ENCODE measurements around the gene TRPM1. TPM values are rescaled to one million over a fixed set of nuclear protein-coding genes. Genes with fewer than 3 reads are reported as not detected.

The TRPM1 gene
- total and polyA plus RNA-seq, 12 donors, result 0.34 TPM; not detected in 11

DNA sequence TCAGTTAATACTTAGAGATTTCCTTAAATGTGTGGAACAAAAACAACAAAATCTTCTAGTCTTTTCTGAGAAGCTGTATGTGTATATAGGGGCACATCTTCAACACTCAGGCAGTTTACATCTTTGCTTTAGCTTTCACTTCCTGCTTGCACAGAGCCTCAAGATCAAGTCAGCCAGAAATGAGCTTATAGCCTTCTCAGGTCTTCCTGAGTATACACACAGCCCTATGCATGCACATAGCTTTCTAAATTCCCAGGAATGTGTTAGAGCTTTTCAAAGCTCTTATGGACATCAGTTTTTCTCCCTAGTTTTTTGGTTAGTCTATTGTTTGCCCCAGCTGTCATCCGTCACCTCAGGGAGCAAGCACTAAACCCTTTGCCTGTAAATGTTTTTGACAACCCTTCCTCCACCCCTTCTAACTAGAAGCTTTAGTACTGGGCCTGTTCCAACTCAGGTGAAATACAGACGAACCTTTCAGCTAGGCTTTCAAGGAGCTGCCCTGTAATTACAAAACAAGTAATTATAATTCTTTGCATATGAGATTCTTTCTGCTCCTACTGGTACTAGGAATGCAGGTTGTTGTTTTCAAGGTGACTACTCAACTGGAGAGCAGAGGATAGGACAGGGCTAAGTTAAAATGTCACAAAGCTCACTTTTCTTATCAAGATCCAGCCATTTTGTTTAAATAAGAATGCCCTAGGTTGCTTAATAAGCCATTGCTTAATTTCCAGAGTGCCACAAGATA, 87.5 kb downstream of the TRPM1 start:
- intact Hi-C loops (cut with DNase I), result no loop called here
- Histone ChIP-seq H3K36me3 (replicated peaks in 1 of 2) (no peaks in the 10 kb centered on the region), H3K27me3 (no peaks in the 10 kb centered on the region), H3K9me3 (replicated peaks in 1 of 3) (peaks cover 0 to 5% (median 4%) of the 10 kb centered on the region in 3 donors), H3K27ac (no peak overlapping the region), H3K4me1 (replicated peaks in 1 of 2) (no peaks in the 10 kb centered on the region), H3K4me3 (no peak overlapping the region)
- no peak for TF ChIP-seq POLR2A (IDR thresholded peaks at IDR 0.05)
- TF ChIP-seq, protein P1, sequence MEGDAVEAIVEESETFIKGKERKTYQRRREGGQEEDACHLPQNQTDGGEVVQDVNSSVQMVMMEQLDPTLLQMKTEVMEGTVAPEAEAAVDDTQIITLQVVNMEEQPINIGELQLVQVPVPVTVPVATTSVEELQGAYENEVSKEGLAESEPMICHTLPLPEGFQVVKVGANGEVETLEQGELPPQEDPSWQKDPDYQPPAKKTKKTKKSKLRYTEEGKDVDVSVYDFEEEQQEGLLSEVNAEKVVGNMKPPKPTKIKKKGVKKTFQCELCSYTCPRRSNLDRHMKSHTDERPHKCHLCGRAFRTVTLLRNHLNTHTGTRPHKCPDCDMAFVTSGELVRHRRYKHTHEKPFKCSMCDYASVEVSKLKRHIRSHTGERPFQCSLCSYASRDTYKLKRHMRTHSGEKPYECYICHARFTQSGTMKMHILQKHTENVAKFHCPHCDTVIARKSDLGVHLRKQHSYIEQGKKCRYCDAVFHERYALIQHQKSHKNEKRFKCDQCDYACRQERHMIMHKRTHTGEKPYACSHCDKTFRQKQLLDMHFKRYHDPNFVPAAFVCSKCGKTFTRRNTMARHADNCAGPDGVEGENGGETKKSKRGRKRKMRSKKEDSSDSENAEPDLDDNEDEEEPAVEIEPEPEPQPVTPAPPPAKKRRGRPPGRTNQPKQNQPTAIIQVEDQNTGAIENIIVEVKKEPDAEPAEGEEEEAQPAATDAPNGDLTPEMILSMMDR (IDR thresholded peaks at IDR 0.05), result no peak
- DNase-seq, result no peak
- WGBS, 4 donors, result 63 to 74% (median 67%) methylated on average over 2 of the region's 2 CpGs

DNA sequence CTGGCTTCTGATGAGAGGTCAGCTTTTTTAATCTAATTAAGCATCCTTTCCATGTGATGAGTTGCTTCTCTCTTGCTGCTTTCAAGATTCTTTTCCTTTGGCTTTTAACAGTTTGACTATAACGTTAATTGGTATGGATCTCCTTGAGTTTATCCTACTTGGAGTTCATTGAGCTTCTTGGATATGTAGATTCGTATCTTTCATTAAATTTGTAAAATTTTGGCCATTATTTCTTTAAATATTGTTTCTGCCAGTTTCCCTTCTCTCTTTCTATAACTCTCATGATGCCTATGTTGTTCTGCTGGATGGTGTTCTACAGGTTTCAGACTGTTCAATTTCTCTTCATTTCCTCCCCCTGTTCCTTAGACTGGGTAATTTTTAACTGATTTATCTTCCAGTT, 89.1 kb downstream of the TRPM1 start:
- WGBS, 4 donors, result 59 to 87% (median 85%) methylated on average over 2 of the region's 2 CpGs
- no peak overlapping the region for H3K4me3 ChIP-seq
- no peaks in the 10 kb centered on the region for H3K4me1 ChIP-seq (replicated peaks in 1 of 2)
- no peak overlapping the region for H3K27ac ChIP-seq
- H3K36me3 ChIP-seq (replicated peaks in 1 of 2), result no peaks in the 10 kb centered on the region
- H3K9me3 ChIP-seq (replicated peaks in 1 of 3), result peaks cover 0 to 5% (median 4%) of the 10 kb centered on the region in 3 donors
- intact Hi-C loops (cut with DNase I), result no loop called here
- no peak for DNase-seq
- TF ChIP-seq, protein P1 (IDR thresholded peaks at IDR 0.05), result no peak
- no peak for TF ChIP-seq POLR2A (IDR thresholded peaks at IDR 0.05)
- no peaks in the 10 kb centered on the region for H3K27me3 ChIP-seq

DNA sequence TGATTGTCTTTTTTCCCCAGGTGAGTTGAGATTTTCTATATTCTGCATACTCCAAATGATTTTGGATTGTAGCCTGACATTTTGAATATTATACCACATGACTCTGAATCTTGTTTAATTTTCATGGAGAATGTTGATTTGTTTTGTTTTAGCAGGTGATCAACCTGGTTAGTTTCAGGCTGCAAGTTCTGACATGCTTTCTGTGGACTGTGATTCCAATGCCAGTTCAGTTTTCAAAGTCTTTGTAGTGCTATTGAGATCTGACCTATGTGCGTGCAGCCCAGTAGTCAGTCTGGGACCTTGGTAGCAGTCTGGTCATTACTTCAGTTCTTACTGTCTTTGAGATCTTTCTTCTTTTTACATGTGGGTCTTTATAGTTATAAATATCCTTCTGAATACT, 91.5 kb downstream of the TRPM1 start:
- H3K4me1 ChIP-seq (replicated peaks in 1 of 2), result no peaks in the 10 kb centered on the region
- H3K36me3 ChIP-seq (replicated peaks in 1 of 2), result no peaks in the 10 kb centered on the region
- H3K4me3 ChIP-seq, result no peak overlapping the region
- 76 to 90% (median 85%) methylated on average over 1 of the region's 1 CpG for WGBS, 4 donors
- no peak for DNase-seq
- H3K27ac ChIP-seq, result no peak overlapping the region
- TF ChIP-seq, protein P1 (IDR thresholded peaks at IDR 0.05), result no peak
- TF ChIP-seq POLR2A (IDR thresholded peaks at IDR 0.05), result no peak
- H3K9me3 ChIP-seq (replicated peaks in 1 of 3), result peaks cover 0 to 5% (median 4%) of the 10 kb centered on the region in 3 donors
- intact Hi-C loops (cut with DNase I), result no loop called here
- H3K27me3 ChIP-seq, result no peaks in the 10 kb centered on the region

DNA sequence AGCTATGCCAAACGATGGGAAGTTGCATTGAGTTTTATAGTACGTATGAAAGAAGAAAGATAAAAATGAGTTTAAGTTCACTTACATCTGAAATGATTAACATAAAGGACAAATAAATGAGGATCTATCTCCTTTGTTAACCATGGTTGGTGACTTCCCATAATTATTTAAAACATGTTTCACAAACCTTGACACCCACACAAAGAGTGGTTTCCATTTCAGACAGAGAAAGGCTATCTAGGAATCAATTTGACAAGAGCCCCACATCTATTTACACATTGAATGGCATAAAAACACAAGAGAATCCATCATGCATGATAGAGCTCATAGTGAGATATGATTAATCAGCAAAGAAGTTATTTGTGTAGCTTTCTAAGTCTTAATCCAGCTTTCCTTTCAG, 95.9 kb downstream of the TRPM1 start:
- Histone ChIP-seq H3K9me3 (replicated peaks in 1 of 3) (no peaks in the 10 kb centered on the region), H3K27ac (no peak overlapping the region), H3K4me1 (replicated peaks in 1 of 2) (no peaks in the 10 kb centered on the region), H3K36me3 (replicated peaks in 1 of 2) (no peaks in the 10 kb centered on the region), H3K27me3 (no peaks in the 10 kb centered on the region), H3K4me3 (no peak overlapping the region)
- 58 to 80% (median 59%) methylated on average over 2 of the region's 2 CpGs for WGBS, 4 donors
- no peak for DNase-seq
- intact Hi-C loops (cut with DNase I), result loop anchor here in 1 of 2 donors (10.0 kb wide), 1 partner anchor 61 kb away; no protein-coding TSS in a partner anchor
- no peak for TF ChIP-seq POLR2A (IDR thresholded peaks at IDR 0.05)
- TF ChIP-seq, protein P1 (IDR thresholded peaks at IDR 0.05), result no peak

Measured in adrenal gland (tissue), 12 donors.